Smooth muscle cell of trachea (primary cell): ENCODE measurements around the gene DLX5. TPM values are rescaled to one million over a fixed set of nuclear protein-coding genes. Genes with fewer than 3 reads are reported as not detected.

Experiments used
- total RNA-seq: library from RNA; depleted of rRNA; stranded (reverse); fragments of >200 nt; gene quantifications from 2 replicates; pipeline ENCODE4 v1.2.1, GENCODE V29; 2014

Gene DLX5
- total RNA-seq: not detected in 2 replicates

GRCh38 chr7:97024209-97025129 is at the start of gene DLX5:
TSS of gene DLX5 (minus strand) at chr7:97024831. CDS start at chr7:97024623, 208 bp downstream.

GRCh38 chr7:97005183-97006054 is 19.2 kb downstream of the DLX5 start, which contains the start of gene DLX6:
TSS of gene DLX6 (plus strand) at chr7:97005553. CDS start at chr7:97005978, 425 bp downstream.

Other genes starting within 250 kb of the DLX5 start
- gene DLX6, start 19.3 kb downstream of the DLX5 start, total RNA-seq: not detected in 2 replicates
- gene SDHAF3, start 92.9 kb upstream of the DLX5 start, total RNA-seq: 3.5 and 16.4 TPM in 2 replicates